ENCODE data around the gene CNIH2. TPM values are rescaled to one million over a fixed set of nuclear protein-coding genes. Genes with fewer than 3 reads are reported as not detected.

Gene CNIH2
- total and polyA plus RNA-seq, 2 of the 8 experiments (the other 6 are each of a cell fraction or from before 2014, with no cell fraction given), result 12.5 to 15.8 TPM

GRCh38 chr11:66328031-66328301 lies 50.0 kb downstream of the CNIH2 start (continued):
- TF ChIP-seq ATF2 (IDR thresholded peaks at IDR 0.05; ENCODE audit: low read length) (no peak), CBX5 (IDR thresholded peaks at IDR 0.05; ENCODE audit: low read depth, low read length) (no peak), HDAC6 (IDR thresholded peaks at IDR 0.05; ENCODE audit: low read depth, low read length) (no peak)

All from H1 (cell line).